ENCODE measurements around the gene SCUBE1. TPM values are rescaled to one million over a fixed set of nuclear protein-coding genes. Genes with fewer than 3 reads are reported as not detected.

SCUBE1 gene
- total and polyA plus RNA-seq, 2 experiments from 2014 or later = 0.81 to 3.2 TPM

DNA sequence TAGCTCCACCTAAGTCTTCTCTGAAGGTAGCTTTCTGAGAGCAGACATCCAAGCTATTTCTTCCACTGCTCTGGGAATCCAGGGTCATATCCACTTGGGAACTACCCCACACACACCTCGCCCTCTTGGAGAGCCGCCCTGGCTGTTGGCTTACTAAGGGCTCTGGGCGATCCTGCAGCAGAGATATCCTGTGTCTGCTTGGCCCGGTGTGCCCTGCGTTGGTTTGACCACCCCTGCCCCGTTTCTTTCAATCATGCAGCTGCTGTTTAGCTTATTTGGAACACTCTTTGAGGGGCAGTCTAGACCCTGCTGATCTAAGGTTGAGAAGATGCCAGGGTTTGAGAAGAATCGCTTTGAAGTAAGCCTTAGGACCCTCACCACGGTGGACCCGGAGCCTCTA, 17.4 kb upstream of the SCUBE1 start:
- Histone ChIP-seq H3K36me3 (ENCODE audit: insufficient read depth) (no peaks in the 10 kb centered on the region), H3K9me2 (ENCODE audit: insufficient read depth) (no peaks in the 10 kb centered on the region), H3K27ac (ENCODE audit: low read depth) (no peak overlapping the region), H3F3A (replicated peaks; ENCODE audit: low read depth) (no peaks in the 10 kb centered on the region), H3K4me3 (no peak overlapping the region), H3K79me2 (replicated peaks; ENCODE audit: insufficient read depth) (no peaks in the 10 kb centered on the region), H3K4me1 (ENCODE audit: insufficient read depth) (peaks cover 11% of the 10 kb centered on the region; the same call in 1 of the 2 replicates), H2AFZ (no peak overlapping the region), H3K27me3 (ENCODE audit: insufficient read depth) (no peaks in the 10 kb centered on the region), H3K4me2 (no peak overlapping the region), H4K20me1 (replicated peaks; ENCODE audit: insufficient read depth) (no peaks in the 10 kb centered on the region)
- no peak for ATAC-seq
- Mint-ChIP-seq H3K9me3 (0 out of 3 replicates have a peak, but pooled peaks cover 1% of the 10 kb centered on the region), H3K4me1 (peaks cover 8% of the 10 kb centered on the region), H3K36me3 (ENCODE audit: low read depth) (no peaks in the 10 kb centered on the region), H3K27me3 (ENCODE audit: insufficient read depth, low read depth, poor library complexity) (peaks cover 17% of the 10 kb centered on the region), H3K27ac (no peak overlapping the region), H3K4me3 (no peak overlapping the region)
- no peak for DNase-seq (ENCODE audit: low spot score)
- TF ChIP-seq, protein P1, sequence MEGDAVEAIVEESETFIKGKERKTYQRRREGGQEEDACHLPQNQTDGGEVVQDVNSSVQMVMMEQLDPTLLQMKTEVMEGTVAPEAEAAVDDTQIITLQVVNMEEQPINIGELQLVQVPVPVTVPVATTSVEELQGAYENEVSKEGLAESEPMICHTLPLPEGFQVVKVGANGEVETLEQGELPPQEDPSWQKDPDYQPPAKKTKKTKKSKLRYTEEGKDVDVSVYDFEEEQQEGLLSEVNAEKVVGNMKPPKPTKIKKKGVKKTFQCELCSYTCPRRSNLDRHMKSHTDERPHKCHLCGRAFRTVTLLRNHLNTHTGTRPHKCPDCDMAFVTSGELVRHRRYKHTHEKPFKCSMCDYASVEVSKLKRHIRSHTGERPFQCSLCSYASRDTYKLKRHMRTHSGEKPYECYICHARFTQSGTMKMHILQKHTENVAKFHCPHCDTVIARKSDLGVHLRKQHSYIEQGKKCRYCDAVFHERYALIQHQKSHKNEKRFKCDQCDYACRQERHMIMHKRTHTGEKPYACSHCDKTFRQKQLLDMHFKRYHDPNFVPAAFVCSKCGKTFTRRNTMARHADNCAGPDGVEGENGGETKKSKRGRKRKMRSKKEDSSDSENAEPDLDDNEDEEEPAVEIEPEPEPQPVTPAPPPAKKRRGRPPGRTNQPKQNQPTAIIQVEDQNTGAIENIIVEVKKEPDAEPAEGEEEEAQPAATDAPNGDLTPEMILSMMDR (conservative IDR thresholded peaks at IDR 0.05; ENCODE audit: low read depth in 2 of 2) = no peak
- TF ChIP-seq, protein P2, sequence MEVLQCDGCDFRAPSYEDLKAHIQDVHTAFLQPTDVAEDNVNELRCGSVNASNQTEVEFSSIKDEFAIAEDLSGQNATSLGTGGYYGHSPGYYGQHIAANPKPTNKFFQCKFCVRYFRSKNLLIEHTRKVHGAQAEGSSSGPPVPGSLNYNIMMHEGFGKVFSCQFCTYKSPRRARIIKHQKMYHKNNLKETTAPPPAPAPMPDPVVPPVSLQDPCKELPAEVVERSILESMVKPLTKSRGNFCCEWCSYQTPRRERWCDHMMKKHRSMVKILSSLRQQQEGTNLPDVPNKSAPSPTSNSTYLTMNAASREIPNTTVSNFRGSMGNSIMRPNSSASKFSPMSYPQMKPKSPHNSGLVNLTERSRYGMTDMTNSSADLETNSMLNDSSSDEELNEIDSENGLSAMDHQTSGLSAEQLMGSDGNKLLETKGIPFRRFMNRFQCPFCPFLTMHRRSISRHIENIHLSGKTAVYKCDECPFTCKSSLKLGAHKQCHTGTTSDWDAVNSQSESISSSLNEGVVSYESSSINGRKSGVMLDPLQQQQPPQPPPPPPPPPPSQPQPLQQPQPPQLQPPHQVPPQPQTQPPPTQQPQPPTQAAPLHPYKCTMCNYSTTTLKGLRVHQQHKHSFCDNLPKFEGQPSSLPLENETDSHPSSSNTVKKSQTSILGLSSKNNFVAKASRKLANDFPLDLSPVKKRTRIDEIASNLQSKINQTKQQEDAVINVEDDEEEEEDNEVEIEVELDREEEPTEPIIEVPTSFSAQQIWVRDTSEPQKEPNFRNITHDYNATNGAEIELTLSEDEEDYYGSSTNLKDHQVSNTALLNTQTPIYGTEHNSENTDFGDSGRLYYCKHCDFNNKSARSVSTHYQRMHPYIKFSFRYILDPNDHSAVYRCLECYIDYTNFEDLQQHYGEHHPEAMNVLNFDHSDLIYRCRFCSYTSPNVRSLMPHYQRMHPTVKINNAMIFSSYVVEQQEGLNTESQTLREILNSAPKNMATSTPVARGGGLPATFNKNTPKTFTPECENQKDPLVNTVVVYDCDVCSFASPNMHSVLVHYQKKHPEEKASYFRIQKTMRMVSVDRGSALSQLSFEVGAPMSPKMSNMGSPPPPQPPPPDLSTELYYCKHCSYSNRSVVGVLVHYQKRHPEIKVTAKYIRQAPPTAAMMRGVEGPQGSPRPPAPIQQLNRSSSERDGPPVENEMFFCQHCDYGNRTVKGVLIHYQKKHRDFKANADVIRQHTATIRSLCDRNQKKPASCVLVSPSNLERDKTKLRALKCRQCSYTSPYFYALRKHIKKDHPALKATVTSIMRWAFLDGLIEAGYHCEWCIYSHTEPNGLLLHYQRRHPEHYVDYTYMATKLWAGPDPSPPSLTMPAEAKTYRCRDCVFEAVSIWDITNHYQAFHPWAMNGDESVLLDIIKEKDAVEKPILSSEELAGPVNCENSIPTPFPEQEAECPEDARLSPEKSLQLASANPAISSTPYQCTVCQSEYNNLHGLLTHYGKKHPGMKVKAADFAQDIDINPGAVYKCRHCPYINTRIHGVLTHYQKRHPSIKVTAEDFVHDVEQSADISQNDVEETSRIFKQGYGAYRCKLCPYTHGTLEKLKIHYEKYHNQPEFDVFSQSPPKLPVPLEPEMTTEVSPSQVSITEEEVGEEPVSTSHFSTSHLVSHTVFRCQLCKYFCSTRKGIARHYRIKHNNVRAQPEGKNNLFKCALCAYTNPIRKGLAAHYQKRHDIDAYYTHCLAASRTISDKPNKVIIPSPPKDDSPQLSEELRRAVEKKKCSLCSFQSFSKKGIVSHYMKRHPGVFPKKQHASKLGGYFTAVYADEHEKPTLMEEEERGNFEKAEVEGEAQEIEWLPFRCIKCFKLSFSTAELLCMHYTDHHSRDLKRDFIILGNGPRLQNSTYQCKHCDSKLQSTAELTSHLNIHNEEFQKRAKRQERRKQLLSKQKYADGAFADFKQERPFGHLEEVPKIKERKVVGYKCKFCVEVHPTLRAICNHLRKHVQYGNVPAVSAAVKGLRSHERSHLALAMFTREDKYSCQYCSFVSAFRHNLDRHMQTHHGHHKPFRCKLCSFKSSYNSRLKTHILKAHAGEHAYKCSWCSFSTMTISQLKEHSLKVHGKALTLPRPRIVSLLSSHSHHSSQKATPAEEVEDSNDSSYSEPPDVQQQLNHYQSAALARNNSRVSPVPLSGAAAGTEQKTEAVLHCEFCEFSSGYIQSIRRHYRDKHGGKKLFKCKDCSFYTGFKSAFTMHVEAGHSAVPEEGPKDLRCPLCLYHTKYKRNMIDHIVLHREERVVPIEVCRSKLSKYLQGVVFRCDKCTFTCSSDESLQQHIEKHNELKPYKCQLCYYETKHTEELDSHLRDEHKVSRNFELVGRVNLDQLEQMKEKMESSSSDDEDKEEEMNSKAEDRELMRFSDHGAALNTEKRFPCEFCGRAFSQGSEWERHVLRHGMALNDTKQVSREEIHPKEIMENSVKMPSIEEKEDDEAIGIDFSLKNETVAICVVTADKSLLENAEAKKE (CRISPR knock-in tag; IDR thresholded peaks at IDR 0.05) = no peak
- TF ChIP-seq, protein P3, sequence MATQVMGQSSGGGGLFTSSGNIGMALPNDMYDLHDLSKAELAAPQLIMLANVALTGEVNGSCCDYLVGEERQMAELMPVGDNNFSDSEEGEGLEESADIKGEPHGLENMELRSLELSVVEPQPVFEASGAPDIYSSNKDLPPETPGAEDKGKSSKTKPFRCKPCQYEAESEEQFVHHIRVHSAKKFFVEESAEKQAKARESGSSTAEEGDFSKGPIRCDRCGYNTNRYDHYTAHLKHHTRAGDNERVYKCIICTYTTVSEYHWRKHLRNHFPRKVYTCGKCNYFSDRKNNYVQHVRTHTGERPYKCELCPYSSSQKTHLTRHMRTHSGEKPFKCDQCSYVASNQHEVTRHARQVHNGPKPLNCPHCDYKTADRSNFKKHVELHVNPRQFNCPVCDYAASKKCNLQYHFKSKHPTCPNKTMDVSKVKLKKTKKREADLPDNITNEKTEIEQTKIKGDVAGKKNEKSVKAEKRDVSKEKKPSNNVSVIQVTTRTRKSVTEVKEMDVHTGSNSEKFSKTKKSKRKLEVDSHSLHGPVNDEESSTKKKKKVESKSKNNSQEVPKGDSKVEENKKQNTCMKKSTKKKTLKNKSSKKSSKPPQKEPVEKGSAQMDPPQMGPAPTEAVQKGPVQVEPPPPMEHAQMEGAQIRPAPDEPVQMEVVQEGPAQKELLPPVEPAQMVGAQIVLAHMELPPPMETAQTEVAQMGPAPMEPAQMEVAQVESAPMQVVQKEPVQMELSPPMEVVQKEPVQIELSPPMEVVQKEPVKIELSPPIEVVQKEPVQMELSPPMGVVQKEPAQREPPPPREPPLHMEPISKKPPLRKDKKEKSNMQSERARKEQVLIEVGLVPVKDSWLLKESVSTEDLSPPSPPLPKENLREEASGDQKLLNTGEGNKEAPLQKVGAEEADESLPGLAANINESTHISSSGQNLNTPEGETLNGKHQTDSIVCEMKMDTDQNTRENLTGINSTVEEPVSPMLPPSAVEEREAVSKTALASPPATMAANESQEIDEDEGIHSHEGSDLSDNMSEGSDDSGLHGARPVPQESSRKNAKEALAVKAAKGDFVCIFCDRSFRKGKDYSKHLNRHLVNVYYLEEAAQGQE (IDR thresholded peaks at IDR 0.05; ENCODE audit: unreplicated experiment) = no peak
- TF ChIP-seq ZNF114 (CRISPR knock-in tag; IDR thresholded peaks at IDR 0.05) (no peak), ZNF331 (CRISPR knock-in tag; IDR thresholded peaks at IDR 0.05; ENCODE audit: low read depth) (no peak), JUNB (IDR thresholded peaks at IDR 0.05; ENCODE audit: unreplicated experiment) (no peak), EZH2 (IDR thresholded peaks at IDR 0.05; ENCODE audit: low read depth, unreplicated experiment) (no peak), CREB1 (CRISPR knock-in tag; IDR thresholded peaks at IDR 0.05; ENCODE audit: low read depth) (no peak)
